Mammary epithelial cell (primary cell): Measurements from ENCODE around the gene ZNF274.

ENCODE experiments used
- CTCF ChIP-seq, 2 donors: IDR thresholded peaks in 1 of 2; conservative IDR thresholded peaks in 1 of 2; 2 replicates each; pipeline ENCODE4 v1.5.1; 2011 to 2012; ENCODE audit warnings: inconsistent platforms in 2 of 2, low read length in 2 of 2, mild to moderate bottlenecking in 2 of 2, control low read depth in 1 of 2, low read depth in 1 of 2; ENCODE audit not compliant: insufficient read depth in 1 of 2; ENCODE audit errors: extremely low read depth in 1 of 2
- EZH2 ChIP-seq: IDR thresholded peaks from 2 replicates; pipeline ENCODE4 v1.6.1; 2012; ENCODE audit warnings: low read length, inconsistent platforms, borderline replicate concordance

GRCh38 chr19:58203814-58204475 is 21.1 kb downstream of the ZNF274 start:
- TF ChIP-seq CTCF (conservative IDR thresholded peaks at IDR 0.05 in 1 of 2, IDR thresholded peaks at IDR 0.05 in 1 of 2; ENCODE audit: extremely low read depth in 1 of 2, insufficient read depth in 1 of 2, low read depth in 1 of 2, low read length in 2 of 2) (no peak), EZH2 (no peak)
